HG03045 (cell line): ENCODE results near the gene WWC2.
A peak's percentile ranks its signal among the peaks of the same experiment; 100 is the strongest.
"Not testable (repeated sequence)": the region's sequence is repeated elsewhere in the genome, so short reads cannot be mapped to it uniquely, and the experiment has no call there.

Experiments used
- ATAC-seq: cut with Tn5 transposase; IDR thresholded peaks from one replicate; pipeline ENCODE4 v1.9.1; 2021; ENCODE audit warnings: mild to moderate bottlenecking, moderate library complexity; ENCODE audit not compliant: unreplicated experiment

Gene WWC2

DNA sequence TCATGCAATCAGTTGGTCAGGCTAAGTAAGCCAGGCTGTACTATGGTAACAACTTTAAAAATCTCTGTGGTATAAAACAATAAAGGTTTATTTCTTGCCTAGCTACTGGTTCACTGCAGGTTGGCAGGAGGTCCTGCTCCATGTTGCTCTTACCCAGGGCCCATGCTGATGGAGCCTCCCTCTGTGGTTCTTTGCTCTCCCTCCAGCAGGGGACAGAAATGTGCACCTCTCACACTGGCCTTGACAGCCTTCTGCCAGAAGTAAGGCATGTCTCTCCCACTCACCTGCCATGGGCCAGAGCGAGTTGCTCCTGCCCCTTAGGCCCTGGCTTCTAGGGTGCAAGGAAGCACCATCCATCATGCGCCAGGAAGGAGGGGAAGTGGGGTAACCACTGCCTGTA, 189.9 kb downstream of the WWC2 start:
- no peak for ATAC-seq

DNA sequence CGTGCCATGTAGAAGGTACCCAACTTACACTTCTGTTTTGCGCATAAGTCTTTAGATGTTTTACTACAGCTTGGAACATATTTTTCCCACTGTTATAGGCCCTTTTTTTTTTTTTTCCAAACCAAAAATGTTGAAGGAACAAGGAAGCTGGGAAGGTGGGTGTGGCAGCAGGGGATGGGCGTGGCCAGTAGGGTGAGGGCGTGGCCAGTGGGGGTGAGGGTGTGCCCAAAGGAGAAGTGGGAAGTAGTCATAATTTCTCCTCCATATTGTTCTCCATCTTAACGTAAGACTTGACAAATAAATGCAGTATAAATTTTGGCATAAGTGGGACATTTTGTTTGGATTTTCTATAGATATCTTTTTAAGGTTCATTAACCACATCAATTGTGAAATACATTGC, 190.6 kb downstream of the WWC2 start:
- no peak for ATAC-seq

- ATAC-seq, result no peak
Measured at GRCh38 chr4:183291070-183291469, 192.0 kb downstream of the WWC2 start.

DNA sequence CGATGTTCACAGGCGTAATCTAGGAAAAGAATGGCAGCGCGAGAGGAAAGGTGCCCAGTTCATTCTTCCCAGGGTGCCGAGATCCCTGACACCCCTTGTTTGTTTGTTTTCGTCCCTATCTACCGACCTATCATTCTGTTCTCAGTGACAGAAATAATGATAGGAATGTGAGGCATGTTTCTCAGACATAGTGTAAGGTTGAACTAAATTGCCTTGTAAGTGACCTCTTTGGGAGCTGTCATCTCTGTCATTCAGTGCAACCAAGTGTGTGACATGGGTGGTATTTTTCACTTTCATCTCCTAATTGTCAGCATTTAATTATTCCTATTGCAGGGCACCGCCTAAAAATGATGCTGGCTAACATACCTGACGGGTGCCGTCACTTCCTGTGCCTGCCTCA, 196.7 kb downstream of the WWC2 start:
- no peak for ATAC-seq

DNA sequence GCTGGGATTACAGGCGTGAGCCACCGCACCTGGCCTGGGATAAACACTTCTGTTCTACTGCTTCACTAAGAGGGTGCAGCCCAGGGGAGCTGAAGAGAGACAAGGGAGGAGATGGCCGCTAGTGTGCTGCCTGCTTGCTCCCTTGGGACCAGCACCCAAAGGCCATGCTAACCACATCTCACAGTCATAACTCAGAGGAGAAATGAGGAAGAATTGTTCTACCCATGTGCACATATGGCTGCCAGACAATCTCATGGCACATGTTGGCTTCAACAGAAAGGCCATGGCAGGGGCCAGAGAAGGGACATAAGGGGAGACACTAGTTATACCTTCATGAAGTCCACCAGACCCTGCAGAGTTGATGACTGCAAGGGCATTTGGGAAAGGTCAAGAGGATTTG, 198.6 kb downstream of the WWC2 start:
- peak; percentile 55 for ATAC-seq

DNA sequence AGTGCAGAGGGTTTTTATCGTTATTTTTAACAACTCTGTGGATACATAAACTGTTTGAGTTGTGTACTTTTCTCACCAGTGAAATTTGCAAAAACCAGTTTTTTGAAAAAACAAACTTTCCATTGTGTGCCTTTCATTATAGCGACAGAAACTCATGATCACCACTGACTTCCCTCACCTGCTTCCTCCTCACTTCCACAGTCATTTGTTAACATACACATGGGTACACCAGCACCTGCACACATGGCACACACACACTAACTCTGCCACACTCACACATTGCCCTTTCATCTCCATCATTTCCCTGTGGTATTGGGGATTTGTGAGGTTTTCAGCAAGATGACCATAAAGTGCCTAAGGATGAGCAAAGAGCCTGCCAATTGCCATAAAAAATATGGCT, 200.4 kb downstream of the WWC2 start:
- no peak for ATAC-seq

DNA sequence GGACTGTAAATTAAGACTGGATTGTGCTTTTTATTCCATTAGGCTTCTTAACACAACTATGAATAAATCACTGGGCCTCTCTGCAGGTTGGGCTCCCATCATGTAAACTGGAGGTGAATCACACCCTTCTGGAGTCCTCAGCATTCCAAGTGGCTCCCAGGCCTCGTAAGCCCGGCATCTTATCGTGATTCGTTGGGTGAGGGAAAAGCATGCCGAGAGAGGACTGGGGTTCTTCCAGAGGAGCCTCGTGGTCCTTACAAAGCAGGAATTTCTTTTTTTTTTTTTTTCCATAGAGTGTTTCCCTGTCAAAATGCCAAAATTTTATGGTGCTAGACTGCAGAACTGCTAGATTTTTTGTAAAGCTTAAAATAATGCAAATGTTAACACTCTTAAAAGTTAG, 201.0 kb downstream of the WWC2 start:
- no peak for ATAC-seq

DNA sequence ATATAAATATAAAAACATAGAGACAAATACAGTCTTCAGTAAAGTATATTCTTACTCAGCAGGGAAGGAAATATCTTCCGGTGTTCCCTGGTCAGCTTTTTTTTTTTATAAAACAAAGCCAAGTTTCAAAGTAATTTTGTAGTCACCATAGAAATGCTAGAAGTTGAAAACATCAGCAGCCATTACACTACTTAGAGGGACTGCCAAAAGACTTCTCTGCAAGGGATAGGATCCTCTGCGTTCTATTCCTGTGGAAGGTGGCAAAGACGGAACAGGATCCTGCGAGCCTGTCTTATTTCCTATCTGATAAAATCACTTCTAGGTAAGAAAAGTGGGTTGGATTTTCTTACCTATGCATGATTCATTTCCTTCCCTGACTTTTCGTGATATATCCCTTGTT, 201.6 kb downstream of the WWC2 start:
- no peak for ATAC-seq

DNA sequence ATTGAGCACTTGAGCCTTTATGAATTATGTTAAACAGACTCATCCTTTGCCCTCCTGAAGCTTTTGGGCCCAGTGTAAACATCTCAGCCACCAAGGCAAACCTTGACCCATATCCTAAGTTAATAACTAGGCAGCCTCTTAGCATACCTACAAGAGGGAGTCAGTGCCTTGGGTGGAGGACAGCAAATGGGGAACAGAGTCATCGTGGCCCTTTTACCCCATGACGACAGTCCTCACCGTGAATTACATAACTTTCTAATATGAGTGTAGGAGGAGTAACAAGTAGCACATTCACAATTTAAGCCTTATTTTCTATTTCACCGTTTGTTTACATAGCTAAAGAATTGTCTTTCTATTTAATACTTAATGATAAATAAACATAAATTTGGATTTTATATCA, 204.2 kb downstream of the WWC2 start:
- no peak for ATAC-seq

DNA sequence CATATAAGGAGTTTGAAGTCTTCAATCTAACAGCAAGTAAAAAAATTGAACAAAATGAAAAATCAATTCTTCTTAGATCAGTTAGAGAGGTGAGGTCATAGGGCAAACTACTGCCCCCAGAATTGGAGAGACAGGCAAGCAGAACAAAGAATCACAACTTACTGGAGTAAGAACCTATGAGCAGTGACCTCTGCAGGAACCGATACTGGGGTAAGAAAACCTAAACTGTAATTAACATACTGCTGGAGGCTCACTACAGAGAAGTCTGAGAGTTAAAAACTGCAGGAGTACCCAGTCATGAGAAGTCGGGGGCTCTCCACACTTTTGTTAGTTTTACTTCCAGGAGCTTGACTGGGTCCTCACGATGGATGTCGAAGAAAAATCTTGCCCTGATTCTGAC, 205.0 kb downstream of the WWC2 start:
- ATAC-seq, result no peak

GRCh38 chr4:183304538-183304937, 205.5 kb downstream of the WWC2 start:
- ATAC-seq, result no peak

- ATAC-seq, result no peak
Measured at GRCh38 chr4:183306811-183307210, 207.8 kb downstream of the WWC2 start.

DNA sequence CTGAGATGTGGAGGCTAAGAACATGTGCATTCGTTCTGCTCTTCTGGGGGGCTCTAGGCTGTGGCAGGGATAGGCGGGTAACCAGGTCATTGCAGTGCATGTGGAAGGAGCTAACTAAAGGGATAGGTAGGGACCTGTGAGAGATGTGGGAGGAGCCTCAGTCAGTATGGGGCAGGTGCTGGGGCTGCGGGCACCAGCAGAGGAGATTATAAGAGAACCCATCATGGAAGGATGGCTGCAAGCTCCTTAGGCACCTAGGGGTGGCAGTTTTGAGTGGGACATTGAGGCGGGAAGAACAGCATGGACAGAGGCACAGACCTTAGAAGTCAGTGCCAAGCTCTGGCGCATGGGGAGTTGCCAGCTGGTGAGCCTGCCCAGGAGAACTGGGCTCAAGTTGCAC, 213.8 kb downstream of the WWC2 start:
- no peak for ATAC-seq

DNA sequence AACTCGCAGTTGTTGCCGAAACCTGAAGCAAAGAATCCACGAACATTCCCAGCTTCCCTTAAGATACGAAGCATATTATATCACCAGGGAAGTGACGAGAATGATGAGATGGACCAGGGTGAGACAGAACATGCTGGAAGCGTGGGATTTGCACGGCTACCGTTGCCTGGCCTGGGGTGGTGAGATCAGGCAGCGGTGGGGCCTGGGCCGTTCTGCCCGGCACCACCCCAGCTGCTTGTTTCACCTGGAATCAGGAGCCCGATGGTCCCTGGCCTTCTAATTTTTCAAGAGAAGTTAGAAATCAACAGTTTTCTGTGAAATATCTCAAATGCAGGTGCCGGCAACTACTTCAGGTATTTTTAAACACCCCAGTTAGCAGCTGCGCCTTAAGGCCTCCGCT, 215.3 kb downstream of the WWC2 start:
- ATAC-seq, result no peak

- ATAC-seq, result no peak
Measured at GRCh38 chr4:183314806-183315205, 215.7 kb downstream of the WWC2 start.

GRCh38 chr4:183318656-183319055, 219.6 kb downstream of the WWC2 start:
- ATAC-seq, result no peak

GRCh38 chr4:183320211-183321059, 221.4 kb downstream of the WWC2 start, which contains the start of gene CLDN22:
CLDN22 (minus strand) TSS chr4:183320276; CDS start chr4:183320218, 58 bp downstream.
- ATAC-seq, result no peak

DNA sequence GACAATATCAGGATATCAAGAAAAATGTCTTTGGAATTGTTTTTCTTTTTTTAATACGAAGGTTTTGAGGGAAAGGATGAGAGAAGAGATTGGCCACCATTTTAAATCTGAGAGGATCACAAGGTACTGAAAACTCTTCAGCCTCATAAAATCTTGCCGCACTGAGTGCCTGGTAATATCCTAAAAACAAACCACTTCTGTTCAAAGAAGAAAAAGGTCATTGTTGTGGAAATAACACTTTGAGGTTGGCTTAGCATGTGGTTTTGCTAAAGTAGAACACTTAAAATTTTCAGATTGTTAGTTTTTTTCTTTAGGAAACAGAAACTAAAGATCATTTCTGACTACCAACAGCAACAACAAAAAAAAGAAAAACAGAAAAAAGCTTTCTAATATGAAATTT, 222.0 kb downstream of the WWC2 start:
- no peak for ATAC-seq

DNA sequence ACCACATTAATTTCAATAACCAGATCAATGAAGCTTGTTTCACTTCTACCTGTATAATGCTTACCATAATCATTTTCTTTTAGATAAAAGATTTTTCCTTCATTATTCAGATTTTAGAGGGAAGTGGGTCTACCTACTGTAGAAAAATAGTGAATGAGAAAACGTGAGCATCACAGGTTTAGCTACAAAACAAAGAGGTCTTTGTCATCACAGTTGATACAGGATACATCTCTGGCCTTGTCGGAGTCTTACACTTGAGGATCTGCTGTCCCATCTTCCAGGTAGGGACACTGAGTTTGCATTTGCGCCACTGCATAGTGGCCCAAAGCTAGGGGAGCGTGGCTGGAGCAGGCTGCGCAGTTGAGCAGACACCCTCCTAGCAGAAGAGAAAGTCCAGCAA, 222.5 kb downstream of the WWC2 start:
- ATAC-seq, result no peak

DNA sequence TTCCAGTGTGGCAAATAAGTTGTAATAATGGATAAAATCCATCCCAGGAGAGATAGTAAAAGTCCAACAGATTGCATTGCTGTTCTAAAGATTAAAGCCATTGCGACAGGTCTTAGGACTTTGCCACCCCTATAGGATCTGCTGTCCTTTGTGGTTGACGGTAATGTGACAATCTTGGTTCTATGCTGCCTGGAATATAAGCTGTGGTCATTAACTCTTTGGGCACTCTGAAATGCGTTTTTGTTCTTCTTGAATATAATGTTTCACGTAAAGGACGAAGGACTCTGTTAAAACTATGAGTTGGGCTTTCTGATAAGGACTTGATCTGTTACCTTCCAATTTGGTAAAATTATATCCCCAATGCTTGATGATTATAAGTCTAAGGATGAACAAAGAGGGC, 223.3 kb downstream of the WWC2 start, which contains the start of gene CLDN24:
TSS of gene CLDN24 (minus strand) at position 101 of the 400 bp plus-strand sequence. CDS start at position 101, 0 bp downstream.
- no peak for ATAC-seq

GRCh38 chr4:183323295-183323694, 224.2 kb downstream of the WWC2 start:
- ATAC-seq, result no peak

DNA sequence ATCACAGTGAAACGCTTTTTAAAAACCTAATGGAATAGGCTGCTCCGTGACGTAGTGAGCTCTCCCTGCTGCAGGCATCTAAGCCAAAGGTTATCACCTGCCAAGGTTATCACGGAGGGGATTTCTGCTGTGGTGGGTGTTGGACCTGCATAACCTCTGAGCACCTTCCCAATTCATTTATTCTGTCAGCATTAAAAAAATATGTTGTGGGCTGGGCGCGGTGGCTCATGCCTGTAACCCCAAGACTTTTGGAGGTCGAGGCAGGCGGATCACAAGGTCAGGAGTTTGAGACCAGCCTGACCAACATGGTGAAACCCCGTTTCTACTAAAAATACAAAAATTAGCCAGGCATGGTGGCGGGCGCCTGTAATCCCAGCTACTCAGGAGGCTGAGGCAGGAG, 225.0 kb downstream of the WWC2 start:
- not testable (repeated sequence) for ATAC-seq

DNA sequence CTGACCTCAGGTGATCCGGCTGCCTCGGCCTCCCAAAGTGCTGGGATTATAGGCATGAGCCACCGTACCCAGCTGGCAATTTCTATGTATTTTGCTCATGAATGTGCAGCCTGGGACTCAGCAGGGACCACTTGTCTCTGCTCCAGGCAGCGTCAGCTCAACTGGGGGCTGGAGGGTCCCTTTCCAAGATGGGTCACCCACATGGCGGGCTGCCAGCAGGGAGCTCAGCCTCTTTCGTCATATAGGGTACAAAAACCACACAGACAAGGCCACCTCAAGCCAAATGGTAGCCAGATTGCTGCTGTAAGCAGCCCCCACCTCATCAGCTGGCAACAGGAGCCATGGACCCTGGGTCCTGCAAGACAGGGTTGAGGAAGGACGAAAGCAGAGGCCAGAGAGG, 225.6 kb downstream of the WWC2 start:
- no peak for ATAC-seq
